ENCODE measurements around the gene SH3BP2.

The SH3BP2 gene

GRCh38 chr4:2792396-2792710 lies 532 bp upstream of the SH3BP2 start:
- DNase-seq, result no peak

GRCh38 chr4:2793586-2794485 lies 951 bp downstream of the SH3BP2 start:
- DNase-seq, result peak; percentile 94 to 95 (median 95)

GRCh38 chr4:2794486-2795299 lies 1.8 kb downstream of the SH3BP2 start:
- peak; percentile 80 to 87 (median 82) for DNase-seq

- no peak for DNase-seq
Observed at GRCh38 chr4:2795300-2795892, 2.5 kb downstream of the SH3BP2 start.

GRCh38 chr4:2795893-2796848 lies 3.3 kb downstream of the SH3BP2 start:
- no peak for DNase-seq

GRCh38 chr4:2796849-2797544 lies 4.1 kb downstream of the SH3BP2 start:
- no peak for DNase-seq

GRCh38 chr4:2797545-2798305 lies 4.8 kb downstream of the SH3BP2 start:
- DNase-seq, result peak in 1 of 3 donors; percentile 48

- DNase-seq, result peak; percentile 94 to 97 (median 95)
Observed at GRCh38 chr4:2798399-2799223, 5.7 kb downstream of the SH3BP2 start.

GRCh38 chr4:2799224-2799911 lies 6.5 kb downstream of the SH3BP2 start:
- DNase-seq, result peak in 1 of 3 donors; percentile 52

GRCh38 chr4:2799971-2800690 lies 7.2 kb downstream of the SH3BP2 start:
- DNase-seq, result peak in 2 of 3 donors; percentile 35 to 62

- peak; percentile 96 to 97 (median 97) for DNase-seq
Observed at GRCh38 chr4:2800691-2801596, 8.1 kb downstream of the SH3BP2 start.

GRCh38 chr4:2802618-2803531 lies 10.0 kb downstream of the SH3BP2 start:
- no peak for DNase-seq

GRCh38 chr4:2803624-2804448 lies 11.0 kb downstream of the SH3BP2 start:
- DNase-seq, result peak; percentile 94 to 96 (median 96)

- no peak for DNase-seq
Observed at GRCh38 chr4:2804449-2804972, 11.6 kb downstream of the SH3BP2 start.

- DNase-seq, result no peak
Observed at GRCh38 chr4:2804973-2805501, 12.2 kb downstream of the SH3BP2 start.

All from suppressor macrophage treated with lipopolysaccharide for 1 hour (primary cell).